NB4 (cell line): ENCODE results near the gene BLVRA.
"Not testable (repeated sequence)": the region's sequence is repeated elsewhere in the genome, so short reads cannot be mapped to it uniquely, and the experiment has no call there.

ENCODE experiments used
- DNase-seq: peaks from one replicate; pipeline ENCODE4 v3.0.0; 2010; ENCODE audit warnings: low read depth
- H3K4me3 ChIP-seq: one replicate; pipeline ENCODE4 v1.5.1; 2011; ENCODE audit warnings: mild to moderate bottlenecking, low read depth, low read length, moderate library complexity
- MYC ChIP-seq: IDR thresholded peaks from 2 replicates; pipeline ENCODE4 v1.6.1; 2011; ENCODE audit warnings: low read depth, low read length
- POLR2A ChIP-seq: IDR thresholded peaks from 2 replicates; pipeline ENCODE4 v1.6.1; 2011; ENCODE audit warnings: mild to moderate bottlenecking; ENCODE audit not compliant: insufficient read length; ENCODE audit errors: extremely low read depth
- TF ChIP-seq, protein P1 (sequence below): IDR thresholded peaks from 2 replicates; pipeline ENCODE4 v1.6.1; 2011; ENCODE audit warnings: low read depth, low read length
- TF ChIP-seq, protein P2 (sequence below): IDR thresholded peaks from one replicate; pipeline ENCODE4 v1.5.1; 2012; ENCODE audit warnings: low read depth, low read length

Gene BLVRA

DNA sequence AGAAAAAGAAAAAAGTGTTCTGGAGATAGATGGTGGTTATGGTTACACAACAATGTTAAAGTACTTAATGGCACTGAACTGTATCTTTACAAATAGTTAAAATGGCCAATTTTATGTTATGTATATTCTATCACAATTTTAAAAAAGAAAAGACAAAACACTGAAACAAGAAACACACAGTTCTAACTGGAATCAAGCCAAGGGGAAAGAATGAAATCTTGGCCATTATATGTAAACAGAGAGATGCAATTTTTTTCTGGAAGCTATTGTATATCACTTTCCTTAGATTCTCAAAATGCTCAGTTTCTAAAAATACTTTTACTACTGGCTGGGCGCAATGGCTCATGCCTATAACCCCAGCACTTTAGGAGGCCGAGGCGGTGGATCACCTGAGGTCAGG, 33.2 kb upstream of the BLVRA start:
- TF ChIP-seq MYC (no peak), POLR2A (no peak)
- TF ChIP-seq, protein P1, sequence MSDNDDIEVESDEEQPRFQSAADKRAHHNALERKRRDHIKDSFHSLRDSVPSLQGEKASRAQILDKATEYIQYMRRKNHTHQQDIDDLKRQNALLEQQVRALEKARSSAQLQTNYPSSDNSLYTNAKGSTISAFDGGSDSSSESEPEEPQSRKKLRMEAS: no peak
- H3K4me3 ChIP-seq: no peak overlapping the region
- DNase-seq: no peak

DNA sequence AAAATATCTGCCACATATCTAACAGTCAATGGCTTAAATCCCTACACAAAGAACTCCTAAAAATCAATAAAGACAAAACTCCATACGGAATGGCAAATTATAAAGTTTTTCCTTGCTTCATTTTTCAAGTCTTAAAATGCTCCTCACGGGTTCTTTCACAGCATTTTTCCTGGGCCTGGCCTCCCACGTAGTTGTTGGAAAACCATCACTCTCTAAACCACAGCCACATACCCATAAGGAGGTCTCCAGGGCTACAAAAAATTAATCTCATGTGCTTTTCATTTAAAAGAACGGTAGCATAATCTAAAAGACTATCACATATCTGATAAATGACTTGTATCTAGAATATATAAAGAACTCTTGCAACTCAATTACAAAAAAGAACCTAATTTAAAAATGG, 32.0 kb upstream of the BLVRA start:
- no peak overlapping the region for H3K4me3 ChIP-seq
- no peak for DNase-seq
- TF ChIP-seq, protein P2, sequence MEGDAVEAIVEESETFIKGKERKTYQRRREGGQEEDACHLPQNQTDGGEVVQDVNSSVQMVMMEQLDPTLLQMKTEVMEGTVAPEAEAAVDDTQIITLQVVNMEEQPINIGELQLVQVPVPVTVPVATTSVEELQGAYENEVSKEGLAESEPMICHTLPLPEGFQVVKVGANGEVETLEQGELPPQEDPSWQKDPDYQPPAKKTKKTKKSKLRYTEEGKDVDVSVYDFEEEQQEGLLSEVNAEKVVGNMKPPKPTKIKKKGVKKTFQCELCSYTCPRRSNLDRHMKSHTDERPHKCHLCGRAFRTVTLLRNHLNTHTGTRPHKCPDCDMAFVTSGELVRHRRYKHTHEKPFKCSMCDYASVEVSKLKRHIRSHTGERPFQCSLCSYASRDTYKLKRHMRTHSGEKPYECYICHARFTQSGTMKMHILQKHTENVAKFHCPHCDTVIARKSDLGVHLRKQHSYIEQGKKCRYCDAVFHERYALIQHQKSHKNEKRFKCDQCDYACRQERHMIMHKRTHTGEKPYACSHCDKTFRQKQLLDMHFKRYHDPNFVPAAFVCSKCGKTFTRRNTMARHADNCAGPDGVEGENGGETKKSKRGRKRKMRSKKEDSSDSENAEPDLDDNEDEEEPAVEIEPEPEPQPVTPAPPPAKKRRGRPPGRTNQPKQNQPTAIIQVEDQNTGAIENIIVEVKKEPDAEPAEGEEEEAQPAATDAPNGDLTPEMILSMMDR: no peak
- TF ChIP-seq, protein P1: no peak

DNA sequence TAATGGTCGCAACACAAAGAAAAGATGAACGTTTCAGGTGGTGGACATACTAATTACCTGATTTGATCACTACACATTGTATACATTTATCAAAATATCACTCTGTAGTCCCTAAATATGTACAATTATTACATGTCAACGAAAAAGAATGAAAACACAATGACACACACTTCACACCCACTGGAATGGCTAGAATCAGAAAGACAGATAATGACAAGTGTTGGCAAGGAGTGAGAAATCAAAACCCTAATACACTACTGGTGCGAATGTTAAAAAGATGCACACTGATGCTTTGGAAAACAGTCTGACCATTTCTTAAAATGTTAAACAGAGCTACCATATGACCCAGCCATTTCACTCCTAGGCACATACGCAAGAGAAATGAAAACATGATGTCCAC, 31.5 kb upstream of the BLVRA start:
- DNase-seq: no peak
- no peak for TF ChIP-seq POLR2A
- TF ChIP-seq, protein P1: no peak
- TF ChIP-seq, protein P2: no peak
- TF ChIP-seq MYC: no peak
- no peak overlapping the region for H3K4me3 ChIP-seq

DNA sequence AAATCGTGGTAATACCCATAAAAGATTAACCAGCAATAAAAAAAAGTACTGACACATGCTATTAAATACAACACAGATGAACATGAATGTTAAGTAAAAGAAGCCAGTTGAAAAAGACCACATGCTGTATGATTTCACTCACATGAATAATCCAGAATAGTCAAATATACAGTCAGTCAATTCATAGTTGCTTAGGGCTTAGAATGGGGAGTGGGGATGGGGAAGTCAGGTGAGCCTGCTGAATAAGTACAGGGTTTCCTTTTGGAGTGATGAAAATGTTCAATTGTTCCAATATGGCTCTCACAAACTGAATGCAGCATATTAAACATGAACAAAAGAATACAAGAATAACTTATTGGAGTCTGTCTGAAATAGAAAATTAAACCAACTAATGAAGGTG, 31.0 kb upstream of the BLVRA start:
- no peak overlapping the region for H3K4me3 ChIP-seq
- no peak for DNase-seq
- no peak for TF ChIP-seq MYC
- TF ChIP-seq, protein P1: no peak
- TF ChIP-seq, protein P2: no peak
- TF ChIP-seq POLR2A: no peak

DNA sequence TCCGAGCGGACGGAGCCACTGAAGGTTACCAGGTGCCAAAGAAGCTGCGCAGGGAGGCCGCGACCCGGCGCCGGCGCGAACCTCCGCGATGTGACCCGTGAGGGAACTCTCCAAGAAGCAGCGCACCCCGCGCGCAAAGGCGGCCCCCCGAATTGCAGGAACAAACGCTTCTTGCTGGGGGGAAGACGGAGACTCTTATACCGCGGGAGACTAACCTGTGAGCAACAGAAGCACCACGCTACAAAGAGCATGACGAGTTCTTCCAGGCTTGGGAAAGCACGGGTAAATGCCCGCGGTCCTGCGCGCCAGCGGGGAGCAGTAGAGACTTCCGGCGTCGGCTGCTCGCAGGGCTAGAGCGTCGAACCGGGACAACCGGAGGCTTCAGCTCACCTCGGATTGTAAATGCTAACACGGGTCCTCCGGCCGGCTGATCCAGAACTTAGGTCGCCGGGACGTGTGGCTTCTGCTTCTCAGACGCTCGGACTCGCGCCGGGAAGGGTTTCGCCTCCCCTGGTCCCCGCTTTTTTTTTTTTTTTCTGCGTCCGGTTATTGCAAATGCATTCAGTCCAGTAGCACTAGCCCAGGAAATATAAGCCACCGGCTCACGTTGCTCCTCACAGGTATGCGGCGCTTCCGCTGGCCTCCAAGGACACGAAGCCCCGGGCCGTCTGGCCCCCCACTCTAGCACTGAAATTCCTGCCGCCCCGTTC, 29.1 kb upstream of the BLVRA start, which contains the start of gene COA1:
Gene COA1 (minus strand): TSS at position 310 of the 710 bp plus-strand sequence. CDS start 80,909 bp downstream, outside the sequence.
- H3K4me3 ChIP-seq: peak within 1 kb of the TSS; percentile 94
- TF ChIP-seq, protein P2: no peak
- TF ChIP-seq POLR2A (peak; percentile 94), MYC (peak; percentile 89)
- TF ChIP-seq, protein P1: peak; percentile 74
- DNase-seq: peak; percentile 96

DNA sequence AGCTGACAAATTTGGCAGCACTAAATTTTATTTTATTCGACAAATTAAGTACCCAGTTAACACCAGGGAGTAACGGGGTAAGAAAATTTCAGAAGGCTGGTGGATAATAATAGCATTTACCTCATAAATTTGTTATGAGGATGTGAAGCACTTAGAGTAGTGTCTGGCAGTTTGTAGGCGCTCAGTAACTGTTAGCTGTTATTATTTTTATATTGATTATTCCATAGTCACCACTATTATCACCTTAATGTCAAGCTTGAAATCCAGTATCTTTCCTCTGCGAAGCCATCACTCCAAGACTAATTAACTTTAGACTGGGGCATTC, 28.6 kb upstream of the BLVRA start:
- DNase-seq: no peak
- TF ChIP-seq, protein P2: no peak
- TF ChIP-seq POLR2A (no peak), MYC (no peak)
- TF ChIP-seq, protein P1: no peak
- H3K4me3 ChIP-seq: peak overlapping the region; percentile 94

DNA sequence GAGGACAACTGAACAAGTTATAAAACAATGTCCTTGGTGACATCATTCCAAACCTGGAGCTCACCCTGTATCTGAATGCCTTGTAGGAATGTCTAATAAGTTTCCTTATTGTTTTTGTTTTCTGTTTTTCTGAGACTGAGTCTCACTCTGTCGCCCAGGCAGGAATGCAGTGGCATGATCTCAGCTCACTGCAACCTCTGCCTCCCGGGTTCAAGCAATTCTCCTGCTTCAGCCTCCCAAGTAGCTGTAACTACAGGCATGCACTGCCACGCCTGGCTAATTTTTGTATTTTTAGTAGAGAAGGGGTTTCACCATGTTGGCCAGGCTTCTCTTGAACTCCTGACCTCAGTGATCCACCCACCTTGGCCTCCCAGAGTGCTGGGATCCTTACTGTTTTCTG, 27.0 kb upstream of the BLVRA start:
- H3K4me3 ChIP-seq, DNase-seq: not testable (repeated sequence)

DNA sequence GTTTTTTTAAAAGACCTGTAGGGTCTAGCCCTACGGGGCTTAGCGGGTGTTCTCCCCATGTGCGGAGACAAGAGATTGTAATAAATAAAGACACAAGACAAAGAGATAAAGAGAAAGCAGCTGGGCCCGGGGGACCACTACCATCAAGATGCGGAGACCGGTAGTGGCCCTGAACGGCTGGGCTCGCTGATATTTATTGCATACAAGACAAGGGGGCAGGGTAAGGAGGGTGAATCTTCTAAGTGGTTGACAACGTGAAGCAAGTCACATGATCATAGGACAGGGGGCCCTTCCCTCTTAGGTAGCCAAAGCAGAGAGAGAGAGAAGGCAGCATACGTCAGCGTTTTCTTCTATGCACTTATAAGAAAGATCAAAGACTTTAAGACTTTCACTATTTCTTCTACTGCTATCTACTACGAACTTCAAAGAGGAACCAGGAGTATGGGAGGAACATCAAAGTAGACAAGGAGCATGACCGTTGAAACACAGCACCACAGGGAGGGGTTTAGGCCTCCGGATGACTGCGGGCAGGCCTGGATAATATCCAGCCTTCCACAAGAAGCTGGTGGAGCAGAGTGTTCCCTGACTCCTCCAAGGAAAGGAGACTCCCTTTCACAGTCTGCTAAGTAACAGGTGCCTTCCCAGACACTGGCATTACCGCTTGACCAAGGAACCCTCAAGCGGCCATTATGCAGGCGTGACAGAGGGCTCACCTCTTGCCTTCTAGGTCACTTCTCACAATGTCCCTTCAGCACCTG, 23.7 kb upstream of the BLVRA start:
- H3K4me3 ChIP-seq, DNase-seq: not testable (repeated sequence)
